Endothelial cell (in vitro differentiated cells): ENCODE measurements around the gene ALKBH4. TPM values are rescaled to one million over a fixed set of nuclear protein-coding genes. Genes with fewer than 3 reads are reported as not detected.

Source experiments
- DNase-seq: peaks from one replicate; pipeline ENCODE4 v3.0.0; 2021; ENCODE audit warnings: low spot score
- H3K27ac Mint-ChIP-seq: one replicate; pipeline ENCODE4 v1.8.0; 2021; ENCODE audit warnings: mixed read lengths, inconsistent platforms; ENCODE audit not compliant: unreplicated experiment
- H3K27me3 Mint-ChIP-seq: one replicate; pipeline ENCODE4 v1.8.0; 2021; ENCODE audit warnings: mild to moderate bottlenecking, moderate library complexity, mixed read lengths, inconsistent platforms; ENCODE audit not compliant: unreplicated experiment
- H3K36me3 Mint-ChIP-seq: one replicate; pipeline ENCODE4 v1.8.0; 2021; ENCODE audit warnings: mild to moderate bottlenecking, low read depth, mixed read lengths, inconsistent platforms; ENCODE audit not compliant: unreplicated experiment
- H3K4me1 Mint-ChIP-seq: one replicate; pipeline ENCODE4 v1.8.0; 2021; ENCODE audit warnings: mild to moderate bottlenecking, mixed read lengths, inconsistent platforms; ENCODE audit not compliant: unreplicated experiment
- H3K4me3 Mint-ChIP-seq: one replicate; pipeline ENCODE4 v1.8.0; 2021; ENCODE audit warnings: mild to moderate bottlenecking, mixed read lengths, inconsistent platforms; ENCODE audit not compliant: unreplicated experiment
- H3K9me3 Mint-ChIP-seq: one replicate; pipeline ENCODE4 v1.8.0; 2021; ENCODE audit warnings: mixed read lengths, inconsistent platforms; ENCODE audit not compliant: unreplicated experiment
- CTCF ChIP-seq: fragments of 200-600 bp; sonication (generic); IDR thresholded peaks from one replicate; pipeline ENCODE4 v1.5.0; 2021; ENCODE audit warnings: antibody characterized with exemption; ENCODE audit not compliant: unreplicated experiment
- total RNA-seq: library from RNA; stranded (reverse); fragmentation: NEBNext Ultra II Directional; extraction: Animal tissue kit (Norgen Biotek cat#: 25700); gene quantifications from one replicate; pipeline ENCODE4 v1.2.1, GENCODE V29; 2021; ENCODE audit not compliant: unreplicated experiment

The ALKBH4 gene
- total RNA-seq, 1 donor from 2014 or later, result 11.5 TPM

- H3K27ac Mint-ChIP-seq, result no peak overlapping the region
- H3K4me3 Mint-ChIP-seq, result no peak overlapping the region
- H3K36me3 Mint-ChIP-seq, result peaks cover 23% of the 10 kb centered on the region
- peaks cover 6% of the 10 kb centered on the region for H3K4me1 Mint-ChIP-seq
- TF ChIP-seq CTCF, result no peak
- H3K9me3 Mint-ChIP-seq, result no peaks in the 10 kb centered on the region
- no peak for DNase-seq
- H3K27me3 Mint-ChIP-seq, result peaks cover 8% of the 10 kb centered on the region
These were observed 37.7 kb downstream of the ALKBH4 start for GRCh38 chr7:102427019-102427405.

- Mint-ChIP-seq H3K27me3 (peaks cover 8% of the 10 kb centered on the region), H3K4me1 (peaks cover 6% of the 10 kb centered on the region), H3K9me3 (no peaks in the 10 kb centered on the region), H3K27ac (no peak overlapping the region), H3K36me3 (peaks cover 23% of the 10 kb centered on the region), H3K4me3 (no peak overlapping the region)
- no peak for TF ChIP-seq CTCF
- DNase-seq, result no peak
These were observed 38.2 kb downstream of the ALKBH4 start for GRCh38 chr7:102426268-102427018.

GRCh38 chr7:102425639-102426267, 38.9 kb downstream of the ALKBH4 start:
- TF ChIP-seq CTCF, result no peak
- no peak for DNase-seq
- no peak overlapping the region for H3K4me3 Mint-ChIP-seq
- H3K9me3 Mint-ChIP-seq, result no peaks in the 10 kb centered on the region
- no peak overlapping the region for H3K27ac Mint-ChIP-seq
- H3K4me1 Mint-ChIP-seq, result peaks cover 7% of the 10 kb centered on the region
- H3K36me3 Mint-ChIP-seq, result peaks cover 26% of the 10 kb centered on the region
- peaks cover 13% of the 10 kb centered on the region for H3K27me3 Mint-ChIP-seq

- Mint-ChIP-seq H3K27me3 (peaks cover 14% of the 10 kb centered on the region), H3K9me3 (no peaks in the 10 kb centered on the region), H3K4me1 (peaks cover 9% of the 10 kb centered on the region), H3K27ac (peak overlapping the region; percentile 11), H3K4me3 (peak overlapping the region; percentile 80), H3K36me3 (peaks cover 31% of the 10 kb centered on the region)
- TF ChIP-seq CTCF, result no peak
- DNase-seq, result no peak
These were observed 39.9 kb downstream of the ALKBH4 start for GRCh38 chr7:102424787-102425218.

- no peak for TF ChIP-seq CTCF
These were observed 40.5 kb downstream of the ALKBH4 start for GRCh38 chr7:102424129-102424551.

More at GRCh38 chr7:102424129-102424551, 40.5 kb downstream of the ALKBH4 start:
- Mint-ChIP-seq H3K27me3 (peaks cover 9% of the 10 kb centered on the region), H3K27ac (no peak overlapping the region), H3K4me3 (no peak overlapping the region), H3K4me1 (peaks cover 6% of the 10 kb centered on the region), H3K9me3 (no peaks in the 10 kb centered on the region), H3K36me3 (peaks cover 31% of the 10 kb centered on the region)
- DNase-seq, result no peak
